K562 (cell line): Measurements from ENCODE around the gene MICAL1. TPM values are rescaled to one million over a fixed set of nuclear protein-coding genes. Genes with fewer than 3 reads are reported as not detected.

Experiments used
- FOS ChIP-seq: IDR thresholded peaks from 3 replicates; pipeline ENCODE4 v1.6.1; 2011; ENCODE audit not compliant: insufficient read length; ENCODE audit errors: extremely low read depth
- FOXJ3 ChIP-seq: sonication (generic); formaldehyde crosslinking; IDR thresholded peaks from 2 replicates; pipeline ENCODE4 v1.4.0; 2020; ENCODE audit warnings: mild to moderate bottlenecking, missing genetic modification reagents
- GTF2F1 ChIP-seq: IDR thresholded peaks from 2 replicates; pipeline ENCODE4 v1.6.1; 2011; ENCODE audit warnings: low read depth, low read length, improper control_type of control experiment
- HOXB6 ChIP-seq: fragments of 250-450 bp; sonication (Bioruptor Pico); IDR thresholded peaks from 2 replicates; pipeline ENCODE4 v1.5.1; 2022; ENCODE audit warnings: mild to moderate bottlenecking, borderline replicate concordance
- KLF6 ChIP-seq: fragments of 250-450 bp; sonication (Bioruptor Pico); IDR thresholded peaks from 2 replicates; pipeline ENCODE4 v1.4.0; 2020; ENCODE audit warnings: mild to moderate bottlenecking, moderate library complexity, borderline replicate concordance
- MIER1 ChIP-seq: fragments of 450-650 bp; IDR thresholded peaks from 2 replicates; pipeline ENCODE4 v1.6.1; 2016; ENCODE audit warnings: antibody characterized with exemption, mild to moderate bottlenecking, low read depth
- RBFOX2 ChIP-seq: fragments of 200-400 bp; formaldehyde crosslinking; IDR thresholded peaks from 2 replicates; pipeline ENCODE4 v1.6.1; 2017; ENCODE audit warnings: low read depth, mild to moderate bottlenecking, low read length, moderate library complexity
- RCOR1 ChIP-seq, 2 experiments: IDR thresholded peaks; 2 replicates each; pipeline ENCODE4 v1.6.1; 2012; ENCODE audit warnings: low read depth in 2 of 2, low read length in 2 of 2, borderline replicate concordance in 1 of 2, improper control_type of control experiment in 1 of 2
- RFX1 ChIP-seq: fragments of 450-650 bp; IDR thresholded peaks from 2 replicates; pipeline ENCODE4 v1.6.1; 2016; ENCODE audit warnings: mild to moderate bottlenecking, moderate library complexity
- SAP30 ChIP-seq: fragments of 200-600 bp; sonication (generic); IDR thresholded peaks from 2 replicates; pipeline ENCODE4 v1.6.1; 2012; ENCODE audit warnings: borderline replicate concordance, low read depth, mild to moderate bottlenecking, moderate library complexity, low read length, control low read depth, inconsistent platforms; ENCODE audit not compliant: insufficient read depth, poor library complexity, severe bottlenecking
- SIN3B ChIP-seq: fragments of 450-650 bp; IDR thresholded peaks from 2 replicates; pipeline ENCODE4 v1.6.1; 2017; ENCODE audit warnings: low read depth, mild to moderate bottlenecking, moderate library complexity
- SOX6 ChIP-seq: fragments of 450-650 bp; IDR thresholded peaks from 2 replicates; pipeline ENCODE4 v1.6.1; 2014; ENCODE audit warnings: mild to moderate bottlenecking
- ZFP36 ChIP-seq: fragments of 150-350 bp; IDR thresholded peaks from 2 replicates; pipeline ENCODE4 v1.6.1; 2018; ENCODE audit warnings: low read length, low read depth; ENCODE audit not compliant: partially characterized antibody
- ZNF444 ChIP-seq: fragments of 250-450 bp; sonication (Bioruptor Pico); IDR thresholded peaks from 2 replicates; pipeline ENCODE4 v1.4.0; 2020; ENCODE audit warnings: mild to moderate bottlenecking, moderate library complexity
- ZNF778 ChIP-seq: fragments of 450-650 bp; formaldehyde crosslinking; IDR thresholded peaks from 2 replicates; pipeline ENCODE4 v1.4.0; 2020; ENCODE audit warnings: mild to moderate bottlenecking, moderate library complexity
- polyA plus RNA-seq, 8 experiments: library from polyadenylated mRNA; depleted of rRNA in 4 of 8; stranded (reverse) in 5 of 8; unstranded in 3 of 8; fragments of >200 nt; fragmentation: Nextera tagmentation in 2 of 8; fragmentation: Illumina TruSeq in 1 of 8; extraction: Ambion mirVana in 2 of 8; extraction: Trizol in 1 of 8; gene quantifications; 2 replicates each; pipeline versions ENCODE4 v1.2.1 to v1.2.3, GENCODE V29; 2011 to 2014; ENCODE audit warnings: inconsistent platforms in 1 of 8, missing spikeins in 1 of 8
- total RNA-seq, 7 experiments: library from RNA; depleted of rRNA in 6 of 7; stranded (reverse); fragments of >200 nt in 6 of 7; fragmentation: Illumina TruSeq in 2 of 7; extraction: Trizol in 2 of 7; gene quantifications; 2 replicates each; pipeline versions ENCODE4 v1.2.1 to v1.2.3, GENCODE V29; 2011 to 2021; ENCODE audit warnings: low replicate concordance in 1 of 7
- TF ChIP-seq, protein P1 (sequence below): fragments of 250-450 bp; sonication (Bioruptor Pico); IDR thresholded peaks from 2 replicates; pipeline ENCODE4 v1.8.0; 2022; ENCODE audit warnings: inconsistent platforms, mild to moderate bottlenecking, moderate library complexity, borderline replicate concordance
- TF ChIP-seq, protein P2 (sequence below), 2 experiments: fragments of 200-800 bp in 1 of 2; sonication (Bioruptor generic) in 1 of 2; sonication (generic) in 1 of 2; formaldehyde crosslinking in 1 of 2; IDR thresholded peaks in 1 of 2; conservative IDR thresholded peaks in 1 of 2; 2 replicates each; pipeline versions ENCODE4 v1.5.0 to v1.6.1; 2016 to 2020; ENCODE audit warnings: missing compliant biosample characterization in 1 of 2, missing genetic modification characterization in 1 of 2, missing genetic modification reagents in 1 of 2
- TF ChIP-seq, protein P3 (sequence below): fragments of 200-800 bp; sonication (Bioruptor generic); IDR thresholded peaks from 2 replicates; pipeline ENCODE4 v1.6.1; 2017; ENCODE audit warnings: missing genetic modification characterization, missing compliant biosample characterization
- TF ChIP-seq, protein P4 (sequence below): fragments of 250-450 bp; sonication (Bioruptor Pico); IDR thresholded peaks from 2 replicates; pipeline ENCODE4 v1.8.0; 2022; ENCODE audit warnings: moderate library complexity, mild to moderate bottlenecking, inconsistent platforms
- TF ChIP-seq, protein P5 (sequence below), 2 experiments: fragments of 450-650 bp in 1 of 2; sonication (generic) in 1 of 2; formaldehyde crosslinking in 1 of 2; IDR thresholded peaks in 1 of 2; conservative IDR thresholded peaks in 1 of 2; 2 replicates each; pipeline versions ENCODE4 v1.6.1 to v1.8.1; 2016 to 2023; ENCODE audit warnings: mild to moderate bottlenecking in 2 of 2, moderate library complexity in 2 of 2, inconsistent platforms in 1 of 2, missing genetic modification reagents in 1 of 2

The MICAL1 gene
- total and polyA plus RNA-seq, 9 of the 15 experiments (the other 6 are each of a cell fraction or from before 2014, with no cell fraction given) = 0.07 to 15.2 (median 7.0) TPM

DNA sequence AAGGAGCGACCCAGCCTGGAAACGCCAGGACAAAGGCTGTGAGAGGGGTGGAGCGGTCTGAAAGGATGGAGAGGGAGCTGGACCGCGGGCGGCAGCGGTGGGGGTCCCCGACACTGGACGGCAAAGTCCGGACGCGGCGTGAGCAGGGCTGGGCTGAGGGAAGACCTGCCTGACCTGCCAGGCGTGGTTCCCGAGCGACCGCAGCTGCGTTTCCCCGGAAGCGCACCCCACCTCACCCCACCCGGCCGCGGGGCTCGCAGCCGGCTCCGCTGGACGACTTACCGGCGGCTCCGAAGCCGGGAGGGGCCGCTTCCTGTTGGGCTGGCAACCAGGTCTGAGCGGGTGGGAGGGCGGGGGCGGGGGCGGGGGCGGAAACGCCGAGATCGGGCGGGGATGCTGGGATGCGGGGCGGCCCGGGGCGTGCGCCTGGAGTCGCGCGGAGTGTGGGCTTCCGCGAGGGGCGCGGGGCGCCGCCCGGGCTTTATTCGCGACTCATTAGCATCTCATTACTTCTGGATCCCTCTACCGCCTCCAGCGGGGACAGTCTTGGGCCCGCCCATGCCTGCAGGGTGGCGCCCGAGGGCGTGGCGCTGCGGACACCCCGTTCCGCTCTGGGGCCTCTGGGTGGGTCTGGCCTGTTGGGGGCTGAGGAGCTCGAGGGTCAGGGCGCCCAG, at the start of gene MICAL1 (continued):
- no peak for TF ChIP-seq ZNF444 (CRISPR knock-in tag)
- no peak for TF ChIP-seq ZFP36
- no peak for TF ChIP-seq HOXB6 (CRISPR knock-in tag)
- no peak for TF ChIP-seq SOX6
- no peak for TF ChIP-seq SIN3B
- TF ChIP-seq, protein P1, sequence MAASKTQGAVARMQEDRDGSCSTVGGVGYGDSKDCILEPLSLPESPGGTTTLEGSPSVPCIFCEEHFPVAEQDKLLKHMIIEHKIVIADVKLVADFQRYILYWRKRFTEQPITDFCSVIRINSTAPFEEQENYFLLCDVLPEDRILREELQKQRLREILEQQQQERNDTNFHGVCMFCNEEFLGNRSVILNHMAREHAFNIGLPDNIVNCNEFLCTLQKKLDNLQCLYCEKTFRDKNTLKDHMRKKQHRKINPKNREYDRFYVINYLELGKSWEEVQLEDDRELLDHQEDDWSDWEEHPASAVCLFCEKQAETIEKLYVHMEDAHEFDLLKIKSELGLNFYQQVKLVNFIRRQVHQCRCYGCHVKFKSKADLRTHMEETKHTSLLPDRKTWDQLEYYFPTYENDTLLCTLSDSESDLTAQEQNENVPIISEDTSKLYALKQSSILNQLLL (CRISPR knock-in tag) = no peak
- TF ChIP-seq KLF6 (CRISPR knock-in tag) = peak; percentile 62; the same call in 1 of the 2 replicates
- no peak for TF ChIP-seq ZNF778
- TF ChIP-seq RFX1 = no peak
- TF ChIP-seq FOS = no peak
- TF ChIP-seq RCOR1 (IDR thresholded peaks at IDR 0.05; ENCODE audit: borderline replicate concordance in 1 of 2, low read depth in 2 of 2, low read length in 2 of 2) = 0 out of 4 replicates have a peak, but pooled peaks of 1 of the 2 experiments have one; percentile 20
- TF ChIP-seq MIER1 = no peak
- TF ChIP-seq GTF2F1 = no peak
- no peak for TF ChIP-seq SAP30
- no peak for TF ChIP-seq FOXJ3
- TF ChIP-seq, protein P2, sequence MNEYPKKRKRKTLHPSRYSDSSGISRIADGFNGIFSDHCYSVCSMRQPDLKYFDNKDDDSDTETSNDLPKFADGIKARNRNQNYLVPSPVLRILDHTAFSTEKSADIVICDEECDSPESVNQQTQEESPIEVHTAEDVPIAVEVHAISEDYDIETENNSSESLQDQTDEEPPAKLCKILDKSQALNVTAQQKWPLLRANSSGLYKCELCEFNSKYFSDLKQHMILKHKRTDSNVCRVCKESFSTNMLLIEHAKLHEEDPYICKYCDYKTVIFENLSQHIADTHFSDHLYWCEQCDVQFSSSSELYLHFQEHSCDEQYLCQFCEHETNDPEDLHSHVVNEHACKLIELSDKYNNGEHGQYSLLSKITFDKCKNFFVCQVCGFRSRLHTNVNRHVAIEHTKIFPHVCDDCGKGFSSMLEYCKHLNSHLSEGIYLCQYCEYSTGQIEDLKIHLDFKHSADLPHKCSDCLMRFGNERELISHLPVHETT (CRISPR knock-in tag; conservative IDR thresholded peaks at IDR 0.05 in 1 of 2, IDR thresholded peaks at IDR 0.05 in 1 of 2) = peak in 1 of 2 experiments; percentile 52; a peak in 2 of 4 replicates
- TF ChIP-seq RBFOX2 = peak; percentile 64
- TF ChIP-seq, protein P3, sequence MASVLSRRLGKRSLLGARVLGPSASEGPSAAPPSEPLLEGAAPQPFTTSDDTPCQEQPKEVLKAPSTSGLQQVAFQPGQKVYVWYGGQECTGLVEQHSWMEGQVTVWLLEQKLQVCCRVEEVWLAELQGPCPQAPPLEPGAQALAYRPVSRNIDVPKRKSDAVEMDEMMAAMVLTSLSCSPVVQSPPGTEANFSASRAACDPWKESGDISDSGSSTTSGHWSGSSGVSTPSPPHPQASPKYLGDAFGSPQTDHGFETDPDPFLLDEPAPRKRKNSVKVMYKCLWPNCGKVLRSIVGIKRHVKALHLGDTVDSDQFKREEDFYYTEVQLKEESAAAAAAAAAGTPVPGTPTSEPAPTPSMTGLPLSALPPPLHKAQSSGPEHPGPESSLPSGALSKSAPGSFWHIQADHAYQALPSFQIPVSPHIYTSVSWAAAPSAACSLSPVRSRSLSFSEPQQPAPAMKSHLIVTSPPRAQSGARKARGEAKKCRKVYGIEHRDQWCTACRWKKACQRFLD = no peak
- TF ChIP-seq, protein P4, sequence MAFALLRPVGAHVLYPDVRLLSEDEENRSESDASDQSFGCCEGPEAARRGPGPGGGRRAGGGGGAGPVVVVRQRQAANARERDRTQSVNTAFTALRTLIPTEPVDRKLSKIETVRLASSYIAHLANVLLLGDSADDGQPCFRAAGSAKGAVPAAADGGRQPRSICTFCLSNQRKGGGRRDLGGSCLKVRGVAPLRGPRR (CRISPR knock-in tag) = no peak
- TF ChIP-seq, protein P5, sequence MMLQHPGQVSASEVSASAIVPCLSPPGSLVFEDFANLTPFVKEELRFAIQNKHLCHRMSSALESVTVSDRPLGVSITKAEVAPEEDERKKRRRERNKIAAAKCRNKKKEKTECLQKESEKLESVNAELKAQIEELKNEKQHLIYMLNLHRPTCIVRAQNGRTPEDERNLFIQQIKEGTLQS (IDR thresholded peaks at IDR 0.05) = no peak
- TF ChIP-seq, protein P5 (CRISPR knock-in tag; conservative IDR thresholded peaks at IDR 0.05) = no peak
